Esophagus (tissue), 2 donors: ENCODE results near the gene NFKBIE. TPM values are rescaled to one million over a fixed set of nuclear protein-coding genes. Genes with fewer than 3 reads are reported as not detected.

Experiments used
- H3K27ac ChIP-seq, 2 donors: one replicate each; pipeline ENCODE4 v1.5.1; 2013; ENCODE audit warnings: low read depth in 2 of 2, mild to moderate bottlenecking in 2 of 2, inconsistent platforms in 1 of 2, low read length in 1 of 2, moderate library complexity in 1 of 2
- H3K27me3 ChIP-seq, 2 donors: one replicate each; pipeline ENCODE4 v1.6.1; 2013; ENCODE audit warnings: low read length in 2 of 2, control low read depth in 1 of 2, mild to moderate bottlenecking in 1 of 2; ENCODE audit not compliant: insufficient read depth in 2 of 2, control insufficient read depth in 1 of 2
- H3K36me3 ChIP-seq, 2 donors: one replicate each; pipeline ENCODE4 v1.6.1; 2013; ENCODE audit warnings: low read length in 1 of 2; ENCODE audit not compliant: control insufficient read depth in 2 of 2, insufficient read depth in 2 of 2
- H3K4me1 ChIP-seq, 2 donors: one replicate each; pipeline ENCODE4 v1.6.1; 2013; ENCODE audit warnings: low read length in 1 of 2; ENCODE audit not compliant: control insufficient read depth in 2 of 2, insufficient read depth in 2 of 2
- H3K4me3 ChIP-seq, 2 donors: one replicate each; pipeline ENCODE4 v1.5.1; 2013; ENCODE audit warnings: low read length in 2 of 2, mild to moderate bottlenecking in 2 of 2, low read depth in 1 of 2, moderate library complexity in 1 of 2
- H3K9me3 ChIP-seq, 2 donors: one replicate each; pipeline ENCODE4 v1.6.1; 2013; ENCODE audit warnings: mild to moderate bottlenecking in 2 of 2, low read depth in 1 of 2, low read length in 1 of 2, moderate library complexity in 1 of 2; ENCODE audit not compliant: control insufficient read depth in 2 of 2, insufficient read depth in 1 of 2
- WGBS, 2 donors: extraction: QIAGEN DNeasy Blood & Tissue Kit; methylation state at CpG; one replicate each; pipeline ENCODE4 v1.1.7; 2013; 5-methylcytosine and 5-hydroxymethylcytosine counted together
- polyA plus RNA-seq, 2 donors: library from polyadenylated mRNA; stranded (reverse); fragments of 200-250 nt; gene quantifications; one replicate each; pipeline ENCODE4 v1.2.3, GENCODE V29; 2013
- donor health status: healthy with polysubstance abuse.
- donor health status: Bipolar disorder and iron deficiency.

NFKBIE gene
- polyA plus RNA-seq, 2 donors: 3.8 to 8.1 TPM

DNA sequence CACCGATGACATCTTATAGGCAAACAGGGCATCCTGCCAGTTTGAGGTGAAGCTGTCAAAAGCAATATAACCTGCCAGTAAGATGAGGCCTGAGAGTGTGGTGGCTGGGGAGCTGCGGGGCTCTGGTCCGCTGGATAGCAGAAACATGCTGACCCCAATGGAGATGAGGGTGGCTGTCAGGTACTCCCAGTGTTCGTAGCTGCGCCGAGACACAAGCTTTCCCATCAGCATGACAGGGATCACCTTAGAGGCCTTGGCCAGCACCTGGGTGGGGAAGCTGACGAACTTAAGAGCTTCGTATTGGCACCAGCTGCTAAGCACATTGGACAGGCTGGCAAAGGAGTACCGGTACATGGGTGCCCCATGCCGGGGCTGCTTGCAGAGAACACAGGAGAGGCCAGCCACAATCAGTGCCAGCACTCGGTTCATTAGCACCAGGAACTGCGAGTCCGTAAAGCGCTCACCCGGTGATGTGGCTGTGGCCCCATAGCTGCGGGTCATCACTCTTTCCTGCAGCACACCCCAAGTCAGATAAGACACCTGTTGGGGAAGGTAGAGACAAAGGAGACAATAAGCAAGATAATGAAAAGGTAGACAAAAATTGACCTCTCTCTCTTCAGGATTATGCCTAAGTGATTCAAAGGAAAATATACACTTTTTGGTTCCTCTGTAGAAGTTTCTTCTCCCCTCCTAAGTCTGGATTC lies 10.1 kb downstream of the NFKBIE start:
- peaks cover 0 to 6% of the 10 kb centered on the region in 2 donors for H3K4me1 ChIP-seq
- no peaks in the 10 kb centered on the region for H3K27me3 ChIP-seq
- no peak overlapping the region for H3K4me3 ChIP-seq
- peaks cover 12 to 38% of the 10 kb centered on the region in 2 donors for H3K36me3 ChIP-seq
- no peak overlapping the region for H3K27ac ChIP-seq
- no peaks in the 10 kb centered on the region for H3K9me3 ChIP-seq
- 48 to 51% methylated on average over 16 of the region's 16 CpGs for WGBS, 2 donors

DNA sequence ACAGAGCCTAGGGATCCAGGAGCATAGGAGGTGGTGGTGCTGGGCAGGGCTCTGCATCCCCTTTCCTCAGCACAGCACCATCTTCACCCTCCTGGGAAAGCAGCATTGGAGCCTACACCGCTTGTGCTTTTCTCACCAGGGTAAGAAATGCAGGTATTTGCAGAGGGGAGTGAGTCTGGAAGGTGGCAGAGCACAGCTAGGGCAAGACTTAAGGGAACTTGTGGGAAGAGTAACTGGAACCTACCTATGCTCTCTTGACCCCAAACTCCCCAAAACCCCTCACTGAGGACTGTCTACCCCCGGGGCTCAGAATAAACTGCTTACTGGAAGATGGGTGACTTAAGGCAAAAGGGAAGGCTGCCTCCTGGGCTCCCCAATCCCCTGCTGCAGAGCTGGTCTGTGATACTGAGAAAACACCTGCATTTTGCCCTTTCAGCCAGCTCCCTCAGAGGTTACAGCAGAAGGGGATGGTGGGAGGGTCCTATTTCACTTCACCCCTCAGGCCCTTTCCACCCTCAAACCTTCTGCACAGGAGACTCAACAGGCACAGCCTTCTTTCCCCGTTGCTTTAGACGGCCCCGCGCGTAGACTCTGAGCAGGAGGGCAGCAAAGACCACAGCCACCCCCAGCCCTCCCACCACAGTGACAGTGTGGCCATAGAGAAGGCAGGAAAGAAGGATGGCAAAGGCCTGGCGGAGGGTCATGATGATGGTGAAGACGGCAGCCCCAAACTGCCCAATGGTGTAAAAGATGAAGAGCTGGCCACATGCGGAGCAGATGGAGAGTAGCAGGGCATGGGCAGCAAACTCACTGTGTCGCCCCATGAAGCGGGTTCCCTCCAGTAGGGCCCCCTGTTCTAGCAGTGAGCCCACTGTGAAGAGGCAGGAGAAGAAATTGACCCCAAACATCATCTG lies 10.9 kb downstream of the NFKBIE start:
- Histone ChIP-seq H3K36me3 (peaks cover 13 to 36% of the 10 kb centered on the region in 2 donors), H3K27me3 (no peaks in the 10 kb centered on the region), H3K4me1 (peaks cover 0 to 6% of the 10 kb centered on the region in 2 donors), H3K4me3 (no peak overlapping the region), H3K9me3 (no peaks in the 10 kb centered on the region), H3K27ac (no peak overlapping the region)
- 71 to 75% methylated on average over 12 of the region's 12 CpGs for WGBS, 2 donors

DNA sequence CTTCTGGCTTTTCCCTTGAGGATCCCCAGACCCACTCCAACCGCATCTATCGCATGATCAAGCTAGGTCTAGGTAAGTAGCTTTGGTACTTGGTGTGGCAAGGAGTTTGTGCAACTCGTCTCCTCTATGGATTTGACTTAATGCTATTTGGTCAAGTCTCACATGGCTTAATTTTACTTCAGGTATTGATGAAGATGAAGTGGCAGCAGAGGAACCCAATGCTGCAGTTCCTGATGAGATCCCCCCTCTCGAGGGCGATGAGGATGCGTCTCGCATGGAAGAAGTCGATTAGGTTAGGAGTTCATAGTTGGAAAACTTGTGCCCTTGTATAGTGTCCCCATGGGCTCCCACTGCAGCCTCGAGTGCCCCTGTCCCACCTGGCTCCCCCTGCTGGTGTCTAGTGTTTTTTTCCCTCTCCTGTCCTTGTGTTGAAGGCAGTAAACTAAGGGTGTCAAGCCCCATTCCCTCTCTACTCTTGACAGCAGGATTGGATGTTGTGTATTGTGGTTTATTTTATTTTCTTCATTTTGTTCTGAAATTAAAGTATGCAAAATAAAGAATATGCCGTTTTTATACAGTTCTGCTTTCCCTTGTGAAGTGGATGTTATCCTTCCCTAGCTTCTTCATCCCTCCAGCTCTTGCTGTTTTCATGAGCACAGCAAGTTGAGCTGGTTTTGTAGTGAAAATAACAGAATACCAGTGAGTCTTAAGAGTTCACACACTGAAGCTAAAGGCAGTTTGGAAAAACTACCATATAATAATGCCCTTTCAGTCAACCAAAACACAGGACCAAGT lies 11.8 kb downstream of the NFKBIE start:
- 68 to 69% methylated on average over 10 of the region's 10 CpGs for WGBS, 2 donors
- Histone ChIP-seq H3K27me3 (no peaks in the 10 kb centered on the region), H3K4me3 (no peak overlapping the region), H3K36me3 (peaks cover 16 to 39% of the 10 kb centered on the region in 2 donors), H3K27ac (no peak overlapping the region), H3K4me1 (peaks cover 0 to 6% of the 10 kb centered on the region in 2 donors), H3K9me3 (no peaks in the 10 kb centered on the region)

DNA sequence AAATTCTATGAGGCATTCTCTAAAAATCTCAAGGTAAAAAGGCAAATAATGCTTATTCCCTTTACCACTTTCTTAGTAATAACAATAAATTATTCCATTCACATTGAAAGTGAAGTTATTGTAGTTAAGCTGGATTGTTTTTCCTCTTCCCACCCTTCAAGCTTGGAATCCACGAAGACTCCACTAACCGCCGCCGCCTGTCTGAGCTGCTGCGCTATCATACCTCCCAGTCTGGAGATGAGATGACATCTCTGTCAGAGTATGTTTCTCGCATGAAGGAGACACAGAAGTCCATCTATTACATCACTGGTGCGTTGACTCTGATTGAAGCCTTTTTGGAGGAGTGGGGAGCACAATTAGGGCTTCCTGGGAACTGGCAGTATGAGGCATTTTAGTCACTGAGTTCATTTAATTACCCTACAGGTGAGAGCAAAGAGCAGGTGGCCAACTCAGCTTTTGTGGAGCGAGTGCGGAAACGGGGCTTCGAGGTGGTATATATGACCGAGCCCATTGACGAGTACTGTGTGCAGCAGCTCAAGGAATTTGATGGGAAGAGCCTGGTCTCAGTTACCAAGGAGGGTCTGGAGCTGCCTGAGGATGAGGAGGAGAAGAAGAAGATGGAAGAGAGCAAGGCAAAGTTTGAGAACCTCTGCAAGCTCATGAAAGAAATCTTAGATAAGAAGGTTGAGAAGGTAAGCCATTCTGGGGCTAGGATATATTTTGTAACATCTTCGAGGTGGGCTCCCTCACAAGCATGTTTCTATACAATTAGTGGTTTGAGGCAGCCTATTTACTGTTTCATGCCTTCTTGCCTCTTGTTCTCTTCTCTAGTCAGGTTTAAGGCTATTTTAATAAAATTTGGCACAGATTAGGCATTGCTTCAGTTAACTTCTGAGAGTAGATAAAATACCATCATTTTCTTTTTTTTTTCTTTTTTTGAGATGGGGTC lies 13.5 kb downstream of the NFKBIE start:
- WGBS, 2 donors: 87 to 91% methylated on average over 14 of the region's 14 CpGs
- peaks cover 0 to 6% of the 10 kb centered on the region in 2 donors for H3K4me1 ChIP-seq

DNA sequence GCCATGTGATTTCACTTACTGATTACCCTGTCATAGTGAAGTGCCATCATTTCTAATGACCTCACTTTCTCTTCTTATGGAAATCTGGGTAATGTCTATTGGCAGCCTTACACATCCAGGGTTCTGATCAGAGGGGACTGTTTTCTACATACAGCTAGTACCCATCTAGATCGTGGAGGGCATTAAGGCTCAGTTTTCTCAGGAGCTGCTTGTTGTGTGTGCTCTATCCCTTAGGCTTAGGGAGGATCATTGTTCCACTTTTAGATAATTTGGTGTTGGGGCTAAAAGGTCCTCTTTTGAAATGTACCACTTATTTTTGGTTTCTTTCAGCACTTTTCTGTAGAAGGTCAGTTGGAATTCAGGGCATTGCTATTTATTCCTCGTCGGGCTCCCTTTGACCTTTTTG lies 14.6 kb downstream of the NFKBIE start:
- WGBS, 2 donors: 74 to 78% methylated on average over 3 of the region's 3 CpGs
- H3K4me3 ChIP-seq: no peak overlapping the region
- no peaks in the 10 kb centered on the region for H3K27me3 ChIP-seq
- peaks cover 16 to 39% of the 10 kb centered on the region in 2 donors for H3K36me3 ChIP-seq
- H3K4me1 ChIP-seq: peaks cover 0 to 1% of the 10 kb centered on the region in 2 donors
- no peaks in the 10 kb centered on the region for H3K9me3 ChIP-seq
- no peak overlapping the region for H3K27ac ChIP-seq

More for the DNA sequence above, 13.5 kb downstream of the NFKBIE start:
- H3K4me3 ChIP-seq: no peak overlapping the region
- no peak overlapping the region for H3K27ac ChIP-seq
- H3K27me3 ChIP-seq: no peaks in the 10 kb centered on the region
- H3K9me3 ChIP-seq: no peaks in the 10 kb centered on the region
- H3K36me3 ChIP-seq: peaks cover 16 to 39% of the 10 kb centered on the region in 2 donors

DNA sequence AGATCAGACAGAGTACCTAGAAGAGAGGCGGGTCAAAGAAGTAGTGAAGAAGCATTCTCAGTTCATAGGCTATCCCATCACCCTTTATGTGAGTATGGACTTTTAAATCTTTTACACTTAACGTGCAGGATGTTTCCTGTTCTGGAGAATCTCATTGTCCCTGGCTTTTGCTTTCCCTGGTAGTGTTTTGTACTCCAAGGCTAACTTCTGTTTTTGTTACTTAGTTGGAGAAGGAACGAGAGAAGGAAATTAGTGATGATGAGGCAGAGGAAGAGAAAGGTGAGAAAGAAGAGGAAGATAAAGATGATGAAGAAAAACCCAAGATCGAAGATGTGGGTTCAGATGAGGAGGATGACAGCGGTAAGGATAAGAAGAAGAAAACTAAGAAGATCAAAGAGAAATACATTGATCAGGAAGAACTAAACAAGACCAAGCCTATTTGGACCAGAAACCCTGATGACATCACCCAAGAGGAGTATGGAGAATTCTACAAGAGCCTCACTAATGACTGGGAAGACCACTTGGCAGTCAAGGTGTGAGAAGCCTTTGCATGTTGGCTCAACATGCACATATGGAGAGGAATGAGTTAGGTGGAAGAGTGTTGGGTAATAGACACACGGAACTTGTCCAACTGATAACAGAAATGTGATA lies 15.2 kb downstream of the NFKBIE start:
- Histone ChIP-seq H3K27ac (no peak overlapping the region), H3K4me1 (peaks cover 0 to 4% of the 10 kb centered on the region in 2 donors), H3K9me3 (no peaks in the 10 kb centered on the region), H3K4me3 (no peak overlapping the region), H3K27me3 (no peaks in the 10 kb centered on the region), H3K36me3 (peaks cover 16 to 38% of the 10 kb centered on the region in 2 donors)
- WGBS, 2 donors: 68 to 71% methylated on average over 6 of the region's 6 CpGs

DNA sequence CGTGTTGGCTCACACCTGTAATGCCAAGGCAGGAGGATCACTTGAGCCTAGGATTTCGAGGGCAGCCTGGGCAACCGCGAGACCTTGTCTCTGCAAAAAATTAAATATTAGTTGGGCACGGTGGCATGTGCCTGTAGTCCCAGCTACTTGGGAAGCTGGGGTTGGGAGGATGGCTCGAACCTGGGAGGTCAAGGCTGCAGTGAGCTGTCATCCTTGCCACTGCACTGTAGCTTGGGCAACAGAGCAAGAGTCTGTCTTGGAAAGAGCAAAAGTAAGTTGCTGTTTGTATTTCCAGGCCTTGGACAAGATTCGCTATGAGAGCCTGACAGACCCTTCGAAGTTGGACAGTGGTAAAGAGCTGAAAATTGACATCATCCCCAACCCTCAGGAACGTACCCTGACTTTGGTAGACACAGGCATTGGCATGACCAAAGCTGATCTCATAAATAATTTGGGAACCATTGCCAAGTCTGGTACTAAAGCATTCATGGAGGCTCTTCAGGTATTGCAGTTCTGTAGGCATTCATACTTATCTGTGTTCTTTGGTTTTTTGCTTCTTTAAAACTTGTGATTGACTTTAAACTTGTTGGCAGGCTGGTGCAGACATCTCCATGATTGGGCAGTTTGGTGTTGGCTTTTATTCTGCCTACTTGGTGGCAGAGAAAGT lies 16.1 kb downstream of the NFKBIE start:
- Histone ChIP-seq H3K4me3 (peak overlapping the region in 1 of 2 donors; percentile 88), H3K36me3 (peaks cover 16 to 28% of the 10 kb centered on the region in 2 donors), H3K27ac (peak overlapping the region in 1 of 2 donors; percentile 3), H3K9me3 (no peaks in the 10 kb centered on the region), H3K27me3 (no peaks in the 10 kb centered on the region), H3K4me1 (peaks cover 0 to 4% of the 10 kb centered on the region in 2 donors)
- 64 to 70% methylated on average over 9 of the region's 9 CpGs for WGBS, 2 donors

DNA sequence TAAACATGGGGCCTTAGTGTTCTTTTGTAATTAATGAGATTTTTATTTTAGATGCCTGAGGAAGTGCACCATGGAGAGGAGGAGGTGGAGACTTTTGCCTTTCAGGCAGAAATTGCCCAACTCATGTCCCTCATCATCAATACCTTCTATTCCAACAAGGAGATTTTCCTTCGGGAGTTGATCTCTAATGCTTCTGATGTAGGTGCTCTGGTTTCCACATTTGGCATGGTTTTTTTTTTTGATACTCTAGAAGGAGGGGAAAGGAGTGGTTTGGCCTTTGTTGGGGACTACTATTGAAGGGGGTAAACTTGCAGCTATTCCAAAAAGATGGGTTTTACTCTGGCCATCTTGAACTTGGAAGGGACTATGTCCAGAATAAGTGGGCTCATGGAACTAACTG lies 16.8 kb downstream of the NFKBIE start:
- peaks cover 0 to 4% of the 10 kb centered on the region in 2 donors for H3K4me1 ChIP-seq
- no peaks in the 10 kb centered on the region for H3K9me3 ChIP-seq
- no peaks in the 10 kb centered on the region for H3K27me3 ChIP-seq
- 13 to 18% methylated on average over 1 of the region's 1 CpG for WGBS, 2 donors
- no peak overlapping the region for H3K27ac ChIP-seq
- peaks cover 16 to 26% of the 10 kb centered on the region in 2 donors for H3K36me3 ChIP-seq
- H3K4me3 ChIP-seq: peak overlapping the region in 1 of 2 donors; percentile 88
